Stimulated activated CD8-positive, alpha-beta memory T cell treated with anti-CD3 and anti-CD28 coated beads, Interleukin-4, amount 100 ng/mL, for 24 hours (primary cell): ENCODE data around the gene LIMS4.
"Not testable (repeated sequence)": the region's sequence is repeated elsewhere in the genome, so short reads cannot be mapped to it uniquely, and the experiment has no call there.

ENCODE experiments used
- DNase-seq: peaks from one replicate; pipeline ENCODE4 v3.0.0-alpha.2; 2020; ENCODE audit warnings: low read depth

The LIMS4 gene

DNA sequence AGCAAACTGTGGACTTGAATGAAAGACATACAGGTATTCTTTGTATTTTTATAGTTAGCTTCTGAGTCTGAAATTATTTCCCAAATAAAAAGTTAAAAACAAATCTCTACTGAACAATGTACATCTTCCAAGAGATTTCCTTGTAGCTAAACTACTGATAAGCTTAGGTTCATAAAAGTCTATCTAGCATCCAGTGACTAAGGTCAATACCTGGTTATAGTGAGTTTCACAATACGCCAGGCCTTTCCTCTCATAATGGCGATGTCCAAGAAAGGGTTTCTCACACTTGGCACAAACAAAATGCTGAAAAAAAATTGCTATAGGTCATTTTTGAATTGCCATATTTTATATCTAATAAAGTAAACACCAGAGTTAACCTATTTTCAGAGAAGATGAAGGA, 21.7 kb downstream of the LIMS4 start:
- not testable (repeated sequence) for DNase-seq

DNA sequence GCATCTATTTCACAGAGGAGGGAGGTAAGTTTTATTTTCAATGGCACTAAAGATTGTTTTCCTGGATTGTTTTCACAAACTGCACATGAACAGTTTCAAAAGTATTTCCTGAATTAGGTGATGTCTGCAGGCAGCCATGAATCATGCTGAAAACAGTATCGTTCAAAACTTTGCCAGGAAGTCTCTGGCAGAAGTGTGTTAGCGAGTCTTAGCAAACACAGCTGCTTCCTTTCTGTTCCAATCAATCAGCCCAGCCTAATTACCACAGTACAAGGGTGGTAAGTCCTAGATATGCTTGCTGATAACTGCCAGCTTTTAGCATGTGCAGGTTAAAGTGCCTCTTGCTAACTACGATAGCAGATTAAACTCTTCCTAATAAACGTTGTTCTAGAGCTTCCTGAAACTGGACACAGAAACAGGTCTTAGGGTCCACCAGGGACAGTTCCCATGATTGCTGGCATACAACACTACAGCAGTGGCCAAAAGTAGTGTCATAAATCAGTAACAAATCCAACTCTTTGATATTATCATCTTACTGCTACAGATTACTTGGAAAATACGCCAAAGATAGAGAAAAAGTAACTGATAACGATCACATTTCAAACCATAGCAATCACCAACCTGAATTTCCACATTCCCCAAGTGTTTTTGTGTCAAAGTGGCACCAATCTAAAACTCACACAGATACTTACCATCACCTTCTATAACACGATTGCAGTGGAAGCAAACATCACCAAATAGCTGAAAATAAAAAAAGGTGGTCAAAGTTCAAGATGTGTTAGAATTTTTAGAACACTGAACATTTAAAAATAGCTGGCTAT, 23.3 kb downstream of the LIMS4 start:
- not testable (repeated sequence) for DNase-seq

DNA sequence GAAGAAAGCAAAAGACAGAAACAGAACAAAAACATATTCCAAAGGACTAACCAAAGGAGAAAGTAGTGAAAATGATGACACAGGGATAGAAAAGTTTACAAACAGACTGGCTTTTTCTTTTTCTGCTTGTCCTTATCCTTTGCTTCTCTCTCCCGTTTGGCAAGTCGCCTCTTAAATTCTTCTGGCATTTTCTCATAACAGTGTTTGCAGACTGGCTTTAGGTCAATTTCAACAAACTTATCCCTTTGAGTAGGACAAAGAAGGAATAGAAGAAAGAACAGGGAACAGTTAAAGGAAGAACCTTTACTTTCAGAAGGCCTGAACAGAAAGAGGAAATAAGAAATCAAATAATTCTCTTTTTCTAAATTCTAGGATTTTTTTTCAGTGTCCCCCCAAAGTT, 26.0 kb downstream of the LIMS4 start:
- not testable (repeated sequence) for DNase-seq

DNA sequence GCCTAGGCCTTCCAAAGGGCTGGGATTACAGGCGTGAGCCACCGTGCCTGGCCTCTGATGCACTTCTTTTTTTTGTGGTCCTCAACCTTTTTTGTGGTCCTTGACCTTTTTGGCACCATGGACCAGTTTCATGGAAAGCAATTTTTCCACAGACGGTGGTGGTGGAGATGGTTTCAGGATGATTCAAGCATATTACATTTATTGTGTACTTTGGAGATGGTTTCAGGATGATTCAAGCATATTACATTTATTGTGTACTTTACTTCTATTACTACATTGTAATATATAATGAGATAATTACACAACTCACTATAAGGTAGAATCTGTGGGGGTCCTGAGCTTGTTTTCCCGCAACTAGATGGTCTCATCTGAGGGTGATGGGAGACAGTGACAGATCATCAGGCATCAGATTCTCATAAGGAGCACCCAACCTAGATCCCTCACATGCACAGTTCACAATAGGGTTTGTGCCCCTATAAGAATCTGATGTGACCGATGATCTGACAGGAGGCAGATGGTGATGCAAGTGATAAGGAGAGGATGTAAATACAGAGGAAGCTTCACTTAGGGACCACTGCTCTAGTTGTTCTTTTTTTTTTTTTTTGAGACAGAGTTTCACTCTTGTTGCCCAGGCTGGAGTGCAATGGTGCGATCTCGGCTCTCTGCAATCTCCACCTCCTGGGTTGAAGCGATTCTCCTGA, 29.2 kb downstream of the LIMS4 start:
- DNase-seq: not testable (repeated sequence)

- not testable (repeated sequence) for DNase-seq
Measured at GRCh38 chr2:110441905-110442304, 30.7 kb downstream of the LIMS4 start.

DNA sequence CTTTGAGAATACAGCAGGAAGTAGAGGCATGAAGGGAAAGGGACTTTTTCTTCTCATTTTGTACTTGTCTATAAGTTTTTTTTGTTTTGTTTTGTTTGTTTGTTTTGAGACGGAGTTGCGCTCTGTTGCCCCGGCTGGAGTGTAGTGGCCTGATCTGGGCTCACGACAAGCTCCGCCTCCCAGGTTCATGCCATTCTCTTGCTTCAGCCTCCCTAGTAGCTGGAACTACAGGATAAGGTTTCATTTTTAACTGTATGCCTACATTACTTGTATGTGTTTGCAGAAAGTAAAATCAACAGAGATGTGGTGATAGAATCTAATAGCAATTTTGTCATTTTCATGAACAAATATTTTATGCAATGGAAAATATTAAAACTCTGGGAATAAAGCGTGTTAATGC, 38.1 kb downstream of the LIMS4 start:
- not testable (repeated sequence) for DNase-seq

GRCh38 chr2:110425725-110426124, 46.9 kb downstream of the LIMS4 start:
- DNase-seq: not testable (repeated sequence)

DNA sequence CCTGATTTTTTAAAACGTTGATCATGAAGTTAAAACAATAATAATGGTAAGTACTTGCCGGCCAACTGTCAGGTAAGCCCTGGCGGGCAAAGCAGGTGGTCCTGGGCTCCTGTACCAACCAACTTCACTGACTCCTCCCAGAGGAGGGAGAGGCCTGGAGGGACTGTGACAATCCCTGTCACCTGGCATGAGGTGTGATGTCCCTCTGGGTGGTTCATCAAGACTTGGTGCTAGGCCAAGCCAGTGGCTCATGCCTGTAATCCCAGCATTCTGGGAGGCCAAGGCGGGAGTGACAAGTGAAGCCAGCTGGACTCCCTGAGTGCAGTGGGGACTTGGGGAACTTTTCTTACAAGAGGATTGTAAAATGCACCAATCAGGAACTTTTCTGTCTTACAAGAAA, 48.2 kb downstream of the LIMS4 start:
- not testable (repeated sequence) for DNase-seq

DNA sequence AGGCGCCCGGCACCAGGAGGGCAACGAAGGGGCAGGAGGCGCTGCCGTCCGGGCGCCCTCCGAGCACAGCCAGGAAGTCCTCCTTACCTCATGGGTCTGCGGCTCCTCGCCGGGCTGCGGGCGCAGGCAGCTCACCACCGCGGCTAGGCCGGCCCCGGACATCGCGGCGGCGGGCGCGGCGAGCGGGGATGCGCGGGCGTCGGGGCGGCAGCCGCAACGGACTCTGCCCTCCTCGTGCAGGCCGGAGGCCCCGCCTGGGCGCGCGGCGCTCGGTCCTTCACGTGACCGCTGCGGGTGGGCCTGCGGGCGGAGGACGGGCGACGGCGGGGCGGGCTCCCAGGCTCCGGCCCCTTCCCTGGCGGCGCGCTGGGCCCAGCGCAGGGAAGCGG, 49.0 kb downstream of the LIMS4 start:
- not testable (repeated sequence) for DNase-seq

GRCh38 chr2:110422852-110423573, 49.6 kb downstream of the LIMS4 start:
- DNase-seq: not testable (repeated sequence)

- not testable (repeated sequence) for DNase-seq
Measured at GRCh38 chr2:110420641-110421354, 51.8 kb downstream of the LIMS4 start.

- not testable (repeated sequence) for DNase-seq
Measured at GRCh38 chr2:110407142-110407541, 65.5 kb downstream of the LIMS4 start.

GRCh38 chr2:110404988-110405387, 67.6 kb downstream of the LIMS4 start:
- DNase-seq: not testable (repeated sequence)

- not testable (repeated sequence) for DNase-seq
Measured at GRCh38 chr2:110404246-110404645, 68.4 kb downstream of the LIMS4 start.

DNA sequence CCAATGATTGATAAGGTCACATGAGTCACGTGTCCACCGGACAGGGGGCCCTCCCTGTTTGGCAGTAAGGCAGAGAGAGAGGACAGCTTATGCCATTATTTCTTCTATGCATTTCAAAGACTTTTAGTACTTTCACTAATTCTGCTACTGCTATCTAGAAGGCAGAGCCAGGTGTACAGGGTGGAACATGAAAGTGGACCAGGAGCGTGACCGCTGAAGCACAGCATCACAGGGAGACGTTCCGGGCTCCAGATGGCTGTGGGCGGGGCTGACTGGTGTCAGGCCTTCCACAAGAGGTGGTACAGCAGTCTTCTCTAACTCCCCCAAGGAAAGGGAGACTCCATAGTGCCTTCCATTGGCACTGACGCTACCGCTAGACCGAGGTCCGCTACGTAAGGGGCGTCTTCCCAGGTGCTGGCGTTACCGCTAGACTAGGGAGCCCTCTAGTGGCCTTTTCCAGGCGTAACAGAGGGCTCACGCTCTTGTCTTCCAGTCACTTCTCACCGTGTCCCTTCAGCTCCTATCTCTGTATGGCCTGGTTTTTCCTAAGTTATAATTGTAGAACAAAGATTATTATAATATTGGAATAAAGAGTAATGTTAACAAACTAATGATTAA, 71.5 kb downstream of the LIMS4 start:
- not testable (repeated sequence) for DNase-seq

GRCh38 chr2:110399378-110399777, 73.2 kb downstream of the LIMS4 start:
- DNase-seq: not testable (repeated sequence)

- not testable (repeated sequence) for DNase-seq
Measured at GRCh38 chr2:110395990-110396389, 76.6 kb downstream of the LIMS4 start.
